Activated CD8-positive, alpha-beta T cell treated with anti-CD3 and anti-CD28 coated beads, Interleukin-2, amount 10 ng/mL, durations not matched to agents 7 days and 5 days (primary cell): ENCODE measurements around the gene TACC2. TPM values are rescaled to one million over a fixed set of nuclear protein-coding genes. Genes with fewer than 3 reads are reported as not detected.

Experiments used
- ATAC-seq: fragments of 150-1000 bp; cut with Tn5 transposase; one replicate; pipeline ENCODE4 v1.10.0; 2021; ENCODE audit warnings: moderate library complexity
- CTCF ChIA-PET: fragments of 350-600 bp; sonication (Branson Sonifier 250); formaldehyde crosslinking; loops from one replicate; lab custom pipeline; 2021; ENCODE audit warnings: antibody characterized with exemption; lab: Charles Lee
- POLR2A ChIA-PET: fragments of 350-600 bp; sonication (Branson Sonifier 250); formaldehyde crosslinking; loops from one replicate; lab custom pipeline; 2021; ENCODE audit warnings: antibody characterized with exemption; lab: Charles Lee
- DNase-seq: peaks from one replicate; pipeline ENCODE4 v3.0.0-alpha.2; 2020
- H3K27ac Mint-ChIP-seq: one replicate; pipeline ENCODE4 v1.8.0; 2021; ENCODE audit warnings: mild to moderate bottlenecking, mixed read lengths
- H3K27me3 Mint-ChIP-seq: one replicate; pipeline ENCODE4 v1.8.0; 2021; ENCODE audit warnings: low read depth, mixed read lengths
- H3K36me3 Mint-ChIP-seq: one replicate; pipeline ENCODE4 v1.8.0; 2021; ENCODE audit warnings: low read depth, mixed read lengths
- H3K4me1 Mint-ChIP-seq: one replicate; pipeline ENCODE4 v1.8.0; 2021; ENCODE audit warnings: low read depth, mixed read lengths
- H3K4me3 Mint-ChIP-seq: one replicate; pipeline ENCODE4 v1.8.0; 2021; ENCODE audit warnings: mild to moderate bottlenecking, mixed read lengths
- H3K9me3 Mint-ChIP-seq: one replicate; pipeline ENCODE4 v1.8.0; 2022; ENCODE audit warnings: mixed read lengths; ENCODE audit not compliant: insufficient read depth
- total RNA-seq, 2 experiments: library from RNA; stranded (reverse); gene quantifications; one replicate each; pipeline ENCODE4 v1.2.3, GENCODE V29; 2021

TACC2 gene
- total RNA-seq, 2 experiments from 2014 or later, result not detected

DNA sequence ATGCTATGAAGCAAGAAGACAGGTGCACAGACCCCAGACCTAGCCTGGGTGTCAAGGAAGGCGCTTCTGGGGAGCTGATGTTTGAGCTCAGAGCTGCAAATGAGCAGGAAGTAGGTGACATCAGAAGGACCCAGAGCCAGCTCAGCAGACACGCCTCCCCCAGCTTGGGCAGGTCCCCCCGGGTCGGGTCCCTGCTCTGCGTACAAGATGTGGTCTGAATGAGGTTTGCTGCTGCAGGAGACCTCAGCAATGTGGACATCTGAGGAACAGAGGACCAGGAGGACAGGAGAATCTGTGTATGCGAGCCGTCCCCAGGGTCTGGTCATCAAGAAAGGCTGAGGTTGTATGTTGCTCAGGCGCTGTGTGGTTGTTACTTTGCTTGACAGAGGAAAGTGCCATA is 51.8 kb downstream of the TACC2 start:
- Mint-ChIP-seq H3K4me1 (no peaks in the 10 kb centered on the region), H3K9me3 (no peaks in the 10 kb centered on the region), H3K27me3 (no peaks in the 10 kb centered on the region), H3K4me3 (no peak overlapping the region), H3K36me3 (no peaks in the 10 kb centered on the region), H3K27ac (no peak overlapping the region)
- DNase-seq, result no peak
- CTCF ChIA-PET, result interaction anchor here (0.8 kb wide), 1 partner anchor 216 kb away, joined by 3 read pairs; no protein-coding TSS in a partner anchor
- ATAC-seq, result no peak
- POLR2A ChIA-PET, result no interaction called here

GRCh38 chr10:122042836-122043235 is 53.9 kb downstream of the TACC2 start:
- H3K9me3 Mint-ChIP-seq, result no peaks in the 10 kb centered on the region
- no peaks in the 10 kb centered on the region for H3K27me3 Mint-ChIP-seq
- no peaks in the 10 kb centered on the region for H3K4me1 Mint-ChIP-seq
- ChIA-PET CTCF (no interaction called here), POLR2A (no interaction called here)
- DNase-seq (no peak), ATAC-seq (no peak)
- no peaks in the 10 kb centered on the region for H3K36me3 Mint-ChIP-seq
- no peak overlapping the region for H3K4me3 Mint-ChIP-seq
- H3K27ac Mint-ChIP-seq, result no peak overlapping the region

- CTCF ChIA-PET, result interaction anchor here (0.7 kb wide), 1 partner anchor 725 kb away, joined by 3 read pairs; no protein-coding TSS in a partner anchor
- no peaks in the 10 kb centered on the region for H3K36me3 Mint-ChIP-seq
- H3K9me3 Mint-ChIP-seq, result no peaks in the 10 kb centered on the region
- POLR2A ChIA-PET, result no interaction called here
- ATAC-seq (no peak), DNase-seq (no peak)
- H3K27me3 Mint-ChIP-seq, result no peaks in the 10 kb centered on the region
- H3K4me1 Mint-ChIP-seq, result no peaks in the 10 kb centered on the region
- H3K27ac Mint-ChIP-seq, result no peak overlapping the region
- H3K4me3 Mint-ChIP-seq, result no peak overlapping the region
These were observed 55.2 kb downstream of the TACC2 start for GRCh38 chr10:122044045-122044661.

DNA sequence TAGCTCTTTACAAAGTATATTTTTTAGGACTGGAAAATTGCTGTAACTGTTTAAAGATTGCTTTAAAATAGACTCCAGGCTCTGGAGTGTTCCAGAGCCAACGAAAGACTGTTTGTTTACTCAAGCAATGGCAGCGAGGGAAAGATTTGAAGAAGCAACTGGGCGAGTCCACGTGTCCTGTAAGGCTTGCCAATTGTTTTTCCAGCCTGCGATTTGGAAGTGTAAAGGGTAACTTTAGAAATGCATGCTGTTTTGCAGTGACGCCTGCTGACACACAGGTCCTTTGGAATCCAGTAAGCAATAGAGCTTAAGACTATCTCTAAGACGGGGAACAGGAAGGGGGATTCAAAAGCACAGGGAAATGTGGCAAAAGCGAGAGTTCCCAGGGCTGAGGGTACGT is 55.8 kb downstream of the TACC2 start:
- Mint-ChIP-seq H3K4me1 (no peaks in the 10 kb centered on the region), H3K4me3 (no peak overlapping the region), H3K27ac (no peak overlapping the region), H3K36me3 (no peaks in the 10 kb centered on the region), H3K27me3 (no peaks in the 10 kb centered on the region), H3K9me3 (no peaks in the 10 kb centered on the region)
- ATAC-seq, result no peak
- CTCF ChIA-PET, result interaction anchor here (0.7 kb wide), 1 partner anchor 726 kb away, joined by 3 read pairs; no protein-coding TSS in a partner anchor
- POLR2A ChIA-PET, result no interaction called here
- no peak for DNase-seq

DNA sequence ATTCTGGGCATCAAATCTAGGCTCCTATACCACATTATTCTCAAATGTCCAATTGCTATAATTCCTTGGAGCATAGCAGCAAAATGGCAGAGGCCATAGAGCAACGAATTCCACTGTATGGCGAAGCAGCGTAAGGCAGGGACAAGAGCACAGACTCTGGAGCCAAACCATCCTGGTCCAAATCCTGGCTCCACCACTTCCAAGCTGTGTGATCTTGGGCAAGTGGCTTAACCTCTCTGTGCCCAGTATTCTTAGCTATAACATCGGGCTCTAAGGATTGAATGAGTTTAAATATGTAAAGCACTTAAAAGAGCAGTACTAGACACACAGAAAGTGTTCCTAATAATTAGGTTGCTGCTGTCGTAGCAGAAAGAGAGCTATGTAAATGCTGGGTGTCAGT is 56.2 kb downstream of the TACC2 start:
- H3K4me3 Mint-ChIP-seq, result no peak overlapping the region

DNA sequence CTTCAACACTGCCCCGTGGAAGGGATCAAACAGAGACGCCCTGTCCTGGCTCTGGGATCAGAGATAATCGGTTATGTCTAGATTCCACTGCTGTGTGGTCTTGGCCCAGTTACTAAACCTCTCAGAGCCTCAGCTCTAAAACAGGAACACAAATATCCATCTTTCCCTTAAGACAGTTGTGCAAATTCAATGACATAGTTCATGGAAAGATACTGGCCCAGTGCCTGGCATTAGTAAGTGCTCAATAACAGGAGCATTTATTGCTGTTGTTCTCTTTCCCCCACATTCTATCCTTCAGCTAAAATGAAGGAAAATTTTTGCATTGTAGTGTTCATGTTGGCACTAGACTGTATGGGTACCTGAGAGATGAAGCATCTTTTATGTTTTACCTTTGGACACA is 58.6 kb downstream of the TACC2 start:
- Mint-ChIP-seq H3K9me3 (no peaks in the 10 kb centered on the region), H3K27me3 (no peaks in the 10 kb centered on the region), H3K4me1 (no peaks in the 10 kb centered on the region), H3K36me3 (no peaks in the 10 kb centered on the region), H3K27ac (no peak overlapping the region), H3K4me3 (no peak overlapping the region)
- DNase-seq (no peak), ATAC-seq (no peak)
- ChIA-PET CTCF (no interaction called here), POLR2A (no interaction called here)

More for the DNA sequence above, 56.2 kb downstream of the TACC2 start:
- DNase-seq, result no peak
- Mint-ChIP-seq H3K27ac (no peak overlapping the region), H3K9me3 (no peaks in the 10 kb centered on the region), H3K4me1 (no peaks in the 10 kb centered on the region), H3K27me3 (no peaks in the 10 kb centered on the region), H3K36me3 (no peaks in the 10 kb centered on the region)
- CTCF ChIA-PET, result interaction anchor here (1.2 kb wide), 1 partner anchor 9 kb away, joined by 3 read pairs; no protein-coding TSS in a partner anchor
- ATAC-seq, result no peak
- POLR2A ChIA-PET, result no interaction called here

DNA sequence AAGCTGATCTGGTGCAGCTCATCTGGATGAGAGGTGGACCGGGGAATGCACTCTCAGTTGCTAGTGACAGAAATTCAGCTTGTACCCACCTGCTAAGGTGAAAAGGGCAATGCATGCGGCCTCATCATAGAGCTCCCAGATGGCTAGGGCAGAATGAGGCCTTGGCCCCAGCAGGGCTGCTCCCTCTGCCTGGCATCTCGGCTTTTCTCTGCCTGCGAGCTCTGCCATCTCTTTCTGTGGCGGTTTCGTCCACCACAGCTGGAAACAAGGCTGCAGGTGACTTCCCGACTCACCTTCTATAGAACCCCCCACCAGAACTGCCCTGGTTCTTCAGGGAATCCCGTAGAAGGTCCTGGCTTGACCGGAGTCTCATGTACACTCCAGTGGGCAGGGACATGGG is 60.1 kb downstream of the TACC2 start:
- Mint-ChIP-seq H3K4me1 (no peaks in the 10 kb centered on the region), H3K9me3 (no peaks in the 10 kb centered on the region), H3K27me3 (no peaks in the 10 kb centered on the region), H3K4me3 (no peak overlapping the region), H3K27ac (no peak overlapping the region), H3K36me3 (no peaks in the 10 kb centered on the region)
- ChIA-PET CTCF (no interaction called here), POLR2A (no interaction called here)
- DNase-seq, result no peak
- ATAC-seq, result no peak

- no peak overlapping the region for H3K4me3 Mint-ChIP-seq
- ATAC-seq, result no peak
- CTCF ChIA-PET, result no interaction called here
- H3K4me1 Mint-ChIP-seq, result no peaks in the 10 kb centered on the region
- DNase-seq, result no peak
- no peaks in the 10 kb centered on the region for H3K9me3 Mint-ChIP-seq
- H3K36me3 Mint-ChIP-seq, result no peaks in the 10 kb centered on the region
- H3K27me3 Mint-ChIP-seq, result no peaks in the 10 kb centered on the region
- H3K27ac Mint-ChIP-seq, result no peak overlapping the region
- POLR2A ChIA-PET, result no interaction called here
These were observed 61.3 kb downstream of the TACC2 start for GRCh38 chr10:122050311-122050710.

- Mint-ChIP-seq H3K9me3 (no peaks in the 10 kb centered on the region), H3K4me1 (no peaks in the 10 kb centered on the region), H3K27me3 (no peaks in the 10 kb centered on the region), H3K4me3 (no peak overlapping the region), H3K36me3 (no peaks in the 10 kb centered on the region), H3K27ac (no peak overlapping the region)
- no peak for DNase-seq
- ATAC-seq, result no peak
- POLR2A ChIA-PET, result no interaction called here
- CTCF ChIA-PET, result no interaction called here
These were observed 61.8 kb downstream of the TACC2 start for GRCh38 chr10:122050811-122051210.

- DNase-seq (no peak), ATAC-seq (no peak)
- H3K4me3 Mint-ChIP-seq, result no peak overlapping the region
- ChIA-PET CTCF (no interaction called here), POLR2A (no interaction called here)
- H3K27ac Mint-ChIP-seq, result no peak overlapping the region
- no peaks in the 10 kb centered on the region for H3K36me3 Mint-ChIP-seq
- no peaks in the 10 kb centered on the region for H3K4me1 Mint-ChIP-seq
- no peaks in the 10 kb centered on the region for H3K9me3 Mint-ChIP-seq
- H3K27me3 Mint-ChIP-seq, result no peaks in the 10 kb centered on the region
These were observed 62.8 kb downstream of the TACC2 start for GRCh38 chr10:122051609-122052385.

DNA sequence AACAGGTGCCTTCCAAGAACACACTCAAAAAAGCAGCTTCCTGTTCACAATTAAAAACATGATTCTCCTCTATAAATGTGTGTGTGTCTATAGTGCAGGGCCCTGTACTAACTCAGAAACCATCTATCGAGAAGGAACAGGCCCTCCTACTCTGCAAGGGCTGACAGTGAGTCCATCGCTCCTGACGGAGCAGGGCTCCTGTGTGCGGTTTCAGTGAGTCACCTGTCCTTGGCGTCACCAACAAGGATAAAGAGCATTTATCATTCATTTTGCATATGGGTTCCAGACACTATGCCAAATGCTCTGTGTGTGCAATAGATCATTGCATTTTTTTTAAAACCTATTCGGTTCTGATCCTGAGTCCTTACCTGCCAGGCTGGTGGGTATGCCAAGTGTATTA is 63.7 kb downstream of the TACC2 start:
- Mint-ChIP-seq H3K36me3 (no peaks in the 10 kb centered on the region), H3K4me3 (no peak overlapping the region), H3K27me3 (no peaks in the 10 kb centered on the region), H3K27ac (no peak overlapping the region), H3K4me1 (no peaks in the 10 kb centered on the region), H3K9me3 (no peaks in the 10 kb centered on the region)
- ChIA-PET POLR2A (no interaction called here), CTCF (no interaction called here)
- DNase-seq (no peak), ATAC-seq (no peak)

- ATAC-seq (no peak), DNase-seq (no peak)
- no peak overlapping the region for H3K27ac Mint-ChIP-seq
- no peaks in the 10 kb centered on the region for H3K9me3 Mint-ChIP-seq
- no peaks in the 10 kb centered on the region for H3K4me1 Mint-ChIP-seq
- ChIA-PET CTCF (no interaction called here), POLR2A (no interaction called here)
- H3K4me3 Mint-ChIP-seq, result no peak overlapping the region
- H3K27me3 Mint-ChIP-seq, result no peaks in the 10 kb centered on the region
- no peaks in the 10 kb centered on the region for H3K36me3 Mint-ChIP-seq
These were observed 64.4 kb downstream of the TACC2 start for GRCh38 chr10:122053314-122053713.
